ENCODE data around the gene TIAM2. TPM values are rescaled to one million over a fixed set of nuclear protein-coding genes. Genes with fewer than 3 reads are reported as not detected.

The TIAM2 gene
- total RNA-seq, 3 donors from 2014 or later (not counting 1 experiment from before 2014, with no cell fraction given), result 6.5 to 11.1 (median 8.7) TPM

GRCh38 chr6:155291291-155291690 is 296.2 kb downstream of the TIAM2 start:
- H3K4me1 ChIP-seq (ENCODE audit: control insufficient read depth, insufficient read depth, low read length), result no peaks in the 10 kb centered on the region
- Mint-ChIP-seq H3K4me3 (no peak overlapping the region), H3K27ac (no peak overlapping the region), H3K36me3 (peaks cover 8% of the 10 kb centered on the region), H3K27me3 (ENCODE audit: low read depth in 2 of 2) (no peaks in the 10 kb centered on the region), H3K4me1 (peaks cover 6 to 15% of the 10 kb centered on the region in 2 donors), H3K9me3 (no peaks in the 10 kb centered on the region)
- WGBS (ENCODE audit: insufficient coverage), result 92% methylated on average over 3 of the region's 3 CpGs
- ATAC-seq, result no peak
- H3K27me3 ChIP-seq (ENCODE audit: control insufficient read depth, insufficient read depth, low read length), result no peaks in the 10 kb centered on the region
- no peak overlapping the region for H3K4me3 ChIP-seq (ENCODE audit: low read length)
- no peaks in the 10 kb centered on the region for H3K9me3 ChIP-seq (ENCODE audit: control insufficient read depth, insufficient read depth, low read length)
- intact Hi-C loops (cut with micrococcal nuclease), result no loop called here
- DNase-seq, result no peak
- no peak overlapping the region for H3K27ac ChIP-seq (ENCODE audit: low read length)
- H3K36me3 ChIP-seq (ENCODE audit: control insufficient read depth, insufficient read depth, low read length), result peaks cover 30% of the 10 kb centered on the region
- no peak for TF ChIP-seq CTCF (IDR thresholded peaks at IDR 0.05)

DNA sequence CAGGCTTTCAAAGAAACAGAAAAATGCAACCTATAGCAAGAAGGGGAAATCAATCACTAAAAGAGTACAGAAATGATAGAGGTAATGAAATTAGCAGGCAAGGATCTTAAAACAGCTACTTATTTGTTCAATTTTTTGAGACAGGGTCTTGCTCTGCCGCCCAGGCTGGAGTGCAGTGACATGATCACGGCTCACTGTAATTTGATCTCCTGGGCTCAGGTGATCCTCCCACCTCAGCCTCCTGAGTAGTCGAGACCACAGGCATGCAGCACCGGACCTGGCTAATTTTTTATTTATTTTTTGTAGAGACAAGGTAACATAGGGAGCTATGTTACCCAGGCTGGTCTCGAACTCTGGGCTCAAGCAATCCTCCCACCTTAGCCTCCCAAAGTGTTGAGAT is 297.6 kb downstream of the TIAM2 start:
- Histone ChIP-seq H3K4me1 (ENCODE audit: control insufficient read depth, insufficient read depth, low read length) (no peaks in the 10 kb centered on the region), H3K36me3 (ENCODE audit: control insufficient read depth, insufficient read depth, low read length) (peaks cover 37% of the 10 kb centered on the region), H3K9me3 (ENCODE audit: control insufficient read depth, insufficient read depth, low read length) (no peaks in the 10 kb centered on the region), H3K27me3 (ENCODE audit: control insufficient read depth, insufficient read depth, low read length) (no peaks in the 10 kb centered on the region), H3K4me3 (ENCODE audit: low read length) (no peak overlapping the region), H3K27ac (ENCODE audit: low read length) (no peak overlapping the region)
- Mint-ChIP-seq H3K9me3 (no peaks in the 10 kb centered on the region), H3K4me3 (no peak overlapping the region), H3K27me3 (ENCODE audit: low read depth in 2 of 2) (no peaks in the 10 kb centered on the region), H3K36me3 (peaks cover 8% of the 10 kb centered on the region), H3K27ac (no peak overlapping the region), H3K4me1 (peaks cover 11 to 15% of the 10 kb centered on the region in 2 donors)
- no peak for TF ChIP-seq CTCF (IDR thresholded peaks at IDR 0.05)
- ATAC-seq (no peak), DNase-seq (no peak)
- intact Hi-C loops (cut with micrococcal nuclease), result no loop called here
- WGBS (ENCODE audit: insufficient coverage), result 82% methylated on average over 5 of the region's 5 CpGs

DNA sequence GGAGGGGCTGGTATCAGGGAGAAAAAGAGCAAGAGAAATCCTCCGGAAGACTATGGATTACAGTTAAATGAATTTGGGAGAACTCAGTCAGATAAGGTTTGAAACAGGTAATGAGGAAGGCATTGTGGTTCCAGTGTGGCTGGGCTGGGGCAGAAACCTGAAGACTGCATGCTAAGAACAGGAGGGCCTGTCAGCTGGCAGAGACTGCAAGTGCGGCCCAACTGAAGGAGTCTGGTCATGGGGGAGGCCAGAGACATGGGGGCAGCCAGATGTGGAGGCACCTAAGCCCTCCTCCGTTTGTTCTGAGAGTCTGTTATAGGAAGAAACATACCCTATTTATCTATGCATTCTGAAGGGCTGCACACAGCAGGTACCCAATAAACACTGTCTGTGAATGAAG is 302.6 kb downstream of the TIAM2 start:
- Histone ChIP-seq H3K4me3 (ENCODE audit: low read length) (no peak overlapping the region), H3K27ac (ENCODE audit: low read length) (no peak overlapping the region), H3K36me3 (ENCODE audit: control insufficient read depth, insufficient read depth, low read length) (peaks cover 43% of the 10 kb centered on the region), H3K9me3 (ENCODE audit: control insufficient read depth, insufficient read depth, low read length) (no peaks in the 10 kb centered on the region), H3K27me3 (ENCODE audit: control insufficient read depth, insufficient read depth, low read length) (no peaks in the 10 kb centered on the region), H3K4me1 (ENCODE audit: control insufficient read depth, insufficient read depth, low read length) (no peaks in the 10 kb centered on the region)
- WGBS (ENCODE audit: insufficient coverage), result 97% methylated on average over 2 of the region's 3 CpGs
- Mint-ChIP-seq H3K36me3 (peaks cover 8% of the 10 kb centered on the region), H3K27ac (peak overlapping the region in 1 of 2 donors; percentile 41), H3K27me3 (ENCODE audit: low read depth in 2 of 2) (no peaks in the 10 kb centered on the region), H3K4me3 (no peak overlapping the region), H3K4me1 (peaks cover 0 to 5% of the 10 kb centered on the region in 2 donors), H3K9me3 (no peaks in the 10 kb centered on the region)
- no peak for TF ChIP-seq CTCF (IDR thresholded peaks at IDR 0.05)
- DNase-seq (no peak), ATAC-seq (no peak)
- intact Hi-C loops (cut with micrococcal nuclease), result no loop called here

DNA sequence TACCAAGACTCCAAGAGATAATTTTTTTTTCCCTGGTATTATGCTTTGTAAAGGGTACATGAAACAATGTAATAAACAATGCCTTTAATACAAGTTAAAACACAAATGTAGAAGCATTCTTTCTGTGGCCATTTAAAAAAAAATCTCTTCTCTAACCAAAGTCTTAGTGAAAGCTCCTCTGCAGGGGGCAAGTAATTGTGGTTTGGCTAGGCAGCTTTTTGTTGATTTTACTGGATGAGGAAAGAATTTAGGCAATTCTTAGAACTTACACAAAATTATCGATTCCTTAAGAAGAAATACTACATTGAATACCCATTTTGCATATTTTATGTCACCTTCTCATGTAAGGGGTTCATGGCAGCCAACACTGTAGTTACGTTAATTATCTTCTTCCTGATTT is 306.8 kb downstream of the TIAM2 start:
- Histone ChIP-seq H3K9me3 (ENCODE audit: control insufficient read depth, insufficient read depth, low read length) (no peaks in the 10 kb centered on the region), H3K4me1 (ENCODE audit: control insufficient read depth, insufficient read depth, low read length) (no peaks in the 10 kb centered on the region), H3K4me3 (ENCODE audit: low read length) (no peak overlapping the region), H3K27me3 (ENCODE audit: control insufficient read depth, insufficient read depth, low read length) (no peaks in the 10 kb centered on the region), H3K27ac (ENCODE audit: low read length) (no peak overlapping the region), H3K36me3 (ENCODE audit: control insufficient read depth, insufficient read depth, low read length) (peaks cover 36% of the 10 kb centered on the region)
- TF ChIP-seq CTCF (IDR thresholded peaks at IDR 0.05), result no peak
- peaks cover 0 to 5% of the 10 kb centered on the region in 2 donors for H3K4me1 Mint-ChIP-seq
- no peaks in the 10 kb centered on the region for H3K9me3 Mint-ChIP-seq
- WGBS (ENCODE audit: insufficient coverage), result 100% methylated on average over 2 of the region's 2 CpGs
- DNase-seq (no peak), ATAC-seq (no peak)
- H3K27ac Mint-ChIP-seq, result no peak overlapping the region
- intact Hi-C loops (cut with micrococcal nuclease), result no loop called here
- no peaks in the 10 kb centered on the region for H3K27me3 Mint-ChIP-seq (ENCODE audit: low read depth in 2 of 2)
- no peak overlapping the region for H3K4me3 Mint-ChIP-seq
- H3K36me3 Mint-ChIP-seq, result no peaks in the 10 kb centered on the region
